ENCODE data around the gene CCDC141.

The CCDC141 gene

GRCh38 chr2:178859730-178860129 lies 190.2 kb downstream of the CCDC141 start:
- H3K4me1 ChIP-seq (ENCODE audit: control insufficient read depth, low read length): no peaks in the 10 kb centered on the region
- no peak overlapping the region for H3K4me2 ChIP-seq (ENCODE audit: low read length)
- no peak for TF ChIP-seq EZH2phosphoT487 (IDR thresholded peaks at IDR 0.05; ENCODE audit: borderline replicate concordance, low read length)
- no peak for TF ChIP-seq CTCF (IDR thresholded peaks at IDR 0.05; ENCODE audit: low read depth, low read length, poor library complexity, severe bottlenecking)
- no peaks in the 10 kb centered on the region for H4K20me1 ChIP-seq (ENCODE audit: control insufficient read depth, insufficient read depth, low read depth, low read length)
- no peaks in the 10 kb centered on the region for H3F3A ChIP-seq (ENCODE audit: control insufficient read depth, insufficient read depth)
- no peaks in the 10 kb centered on the region for H3K9me3 ChIP-seq (ENCODE audit: control insufficient read depth, insufficient read depth, low read length)
- H3K4me3 ChIP-seq (ENCODE audit: low read length): no peak overlapping the region
- H3K9me2 ChIP-seq (replicated peaks; ENCODE audit: control insufficient read depth, low read length): no peaks in the 10 kb centered on the region
- H3K79me2 ChIP-seq (ENCODE audit: control insufficient read depth, low read length): no peaks in the 10 kb centered on the region
- no peaks in the 10 kb centered on the region for H3K27me3 ChIP-seq (ENCODE audit: control insufficient read depth, low read length)
- H3K36me3 ChIP-seq (ENCODE audit: control insufficient read depth, low read length): no peaks in the 10 kb centered on the region
- no peak overlapping the region for H3K27ac ChIP-seq (ENCODE audit: low read depth, low read length)

- H3K27ac ChIP-seq (ENCODE audit: low read depth, low read length): no peak overlapping the region
- no peaks in the 10 kb centered on the region for H3K36me3 ChIP-seq (ENCODE audit: control insufficient read depth, low read length)
- H3K4me1 ChIP-seq (ENCODE audit: control insufficient read depth, low read length): no peaks in the 10 kb centered on the region
- H4K20me1 ChIP-seq (ENCODE audit: control insufficient read depth, insufficient read depth, low read depth, low read length): no peaks in the 10 kb centered on the region
- H3K4me3 ChIP-seq (ENCODE audit: low read length): no peak overlapping the region
- TF ChIP-seq CTCF (IDR thresholded peaks at IDR 0.05; ENCODE audit: low read depth, low read length, poor library complexity, severe bottlenecking) (no peak), EZH2phosphoT487 (IDR thresholded peaks at IDR 0.05; ENCODE audit: borderline replicate concordance, low read length) (no peak)
- no peaks in the 10 kb centered on the region for H3K79me2 ChIP-seq (ENCODE audit: control insufficient read depth, low read length)
- no peaks in the 10 kb centered on the region for H3K9me2 ChIP-seq (replicated peaks; ENCODE audit: control insufficient read depth, low read length)
- no peaks in the 10 kb centered on the region for H3K9me3 ChIP-seq (ENCODE audit: control insufficient read depth, insufficient read depth, low read length)
- H3F3A ChIP-seq (ENCODE audit: control insufficient read depth, insufficient read depth): no peaks in the 10 kb centered on the region
- H3K27me3 ChIP-seq (ENCODE audit: control insufficient read depth, low read length): no peaks in the 10 kb centered on the region
- no peak overlapping the region for H3K4me2 ChIP-seq (ENCODE audit: low read length)
Measured at GRCh38 chr2:178858896-178859625, 190.9 kb downstream of the CCDC141 start.

- no peak overlapping the region for H3K27ac ChIP-seq (ENCODE audit: low read depth, low read length)
Measured at GRCh38 chr2:178855151-178855550, 194.8 kb downstream of the CCDC141 start.

More at GRCh38 chr2:178855151-178855550, 194.8 kb downstream of the CCDC141 start:
- H4K20me1 ChIP-seq (ENCODE audit: control insufficient read depth, insufficient read depth, low read depth, low read length): no peaks in the 10 kb centered on the region
- H3K79me2 ChIP-seq (ENCODE audit: control insufficient read depth, low read length): no peaks in the 10 kb centered on the region
- no peaks in the 10 kb centered on the region for H3K36me3 ChIP-seq (ENCODE audit: control insufficient read depth, low read length)
- no peaks in the 10 kb centered on the region for H3K9me2 ChIP-seq (replicated peaks; ENCODE audit: control insufficient read depth, low read length)
- no peak overlapping the region for H3K4me3 ChIP-seq (ENCODE audit: low read length)
- no peak overlapping the region for H3K4me2 ChIP-seq (ENCODE audit: low read length)
- H3F3A ChIP-seq (ENCODE audit: control insufficient read depth, insufficient read depth): no peaks in the 10 kb centered on the region
- no peaks in the 10 kb centered on the region for H3K4me1 ChIP-seq (ENCODE audit: control insufficient read depth, low read length)
- TF ChIP-seq EZH2phosphoT487 (IDR thresholded peaks at IDR 0.05; ENCODE audit: borderline replicate concordance, low read length) (no peak), CTCF (IDR thresholded peaks at IDR 0.05; ENCODE audit: low read depth, low read length, poor library complexity, severe bottlenecking) (no peak)
- no peaks in the 10 kb centered on the region for H3K27me3 ChIP-seq (ENCODE audit: control insufficient read depth, low read length)
- H3K9me3 ChIP-seq (ENCODE audit: control insufficient read depth, insufficient read depth, low read length): no peaks in the 10 kb centered on the region
